Lung (tissue), 12 donors: ENCODE results near the gene MLX. TPM values are rescaled to one million over a fixed set of nuclear protein-coding genes. Genes with fewer than 3 reads are reported as not detected.

Experiments used
- ATAC-seq: fragments of 200-7000 bp; cut with Tn5 transposase; one replicate; pipeline ENCODE4 v1.9.1; 2020; ENCODE audit warnings: moderate number of reproducible peaks; ENCODE audit not compliant: insufficient read depth, low FRiP score
- DNase-seq, 3 donors: peaks; one replicate each; pipeline ENCODE4 v3.0.0-alpha.2; 2013 to 2017
- H3K27ac ChIP-seq, 2 donors: one replicate each; pipeline ENCODE4 v1.5.1; 2013; ENCODE audit warnings: mild to moderate bottlenecking in 2 of 2, moderate library complexity in 2 of 2, control low read depth in 1 of 2, inconsistent platforms in 1 of 2, low read depth in 1 of 2, low read length in 1 of 2
- H3K27me3 ChIP-seq, 3 donors: one replicate each; pipeline ENCODE4 v1.5.1; 2013; ENCODE audit warnings: low read length in 2 of 3; ENCODE audit not compliant: control insufficient read depth in 3 of 3, insufficient read depth in 3 of 3
- H3K36me3 ChIP-seq, 4 donors: one replicate each; pipeline ENCODE4 v1.5.1; 2013; ENCODE audit warnings: low read length in 4 of 4, mild to moderate bottlenecking in 1 of 4, moderate library complexity in 1 of 4; ENCODE audit not compliant: control insufficient read depth in 4 of 4, insufficient read depth in 4 of 4
- H3K4me1 ChIP-seq, 5 donors: one replicate each; pipeline ENCODE4 v1.5.1; 2013; ENCODE audit warnings: low read length in 5 of 5, mild to moderate bottlenecking in 2 of 5, moderate library complexity in 1 of 5; ENCODE audit not compliant: control insufficient read depth in 5 of 5, insufficient read depth in 5 of 5
- H3K4me3 ChIP-seq: one replicate; pipeline ENCODE4 v1.5.1; 2013; ENCODE audit warnings: mild to moderate bottlenecking, control low read depth, moderate library complexity
- H3K9ac ChIP-seq, 2 donors: one replicate each; pipeline ENCODE4 v1.5.1; 2013; ENCODE audit warnings: low read length in 2 of 2, control low read depth in 1 of 2; ENCODE audit not compliant: insufficient read depth in 1 of 2
- H3K9me3 ChIP-seq, 4 donors: one replicate each; pipeline ENCODE4 v1.5.1; 2013; ENCODE audit warnings: low read length in 3 of 4, mild to moderate bottlenecking in 1 of 4, moderate library complexity in 1 of 4; ENCODE audit not compliant: control insufficient read depth in 4 of 4, insufficient read depth in 3 of 4
- WGBS, 2 donors: extraction: QIAGEN DNeasy Blood & Tissue Kit; methylation state at CpG; one replicate each; pipeline ENCODE4 v1.1.7; 2013; 5-methylcytosine and 5-hydroxymethylcytosine counted together
- polyA plus RNA-seq, 2 donors: library from polyadenylated mRNA; stranded (reverse); fragments of 200-250 nt; gene quantifications; one replicate each; pipeline ENCODE4 v1.2.1, GENCODE V29; 2013
- total RNA-seq, 2 donors: library from RNA; depleted of rRNA in 1 of 2; stranded (reverse); fragments of >200 nt in 1 of 2; gene quantifications; one replicate each; pipeline ENCODE4 v1.2.1, GENCODE V29; 2014 to 2021
- TF ChIP-seq, protein P1 (sequence below): IDR thresholded peaks from 2 replicates; pipeline ENCODE4 v1.5.1; 2012; ENCODE audit warnings: mild to moderate bottlenecking; ENCODE audit errors: control extremely low read depth, extremely low read depth
- donor health status: control.
- donor health status: control.
- donor health status: Bipolar disorder and iron deficiency.
- donor health status: healthy.
- donor health status: DM: yes; HTN: yes; CAD: no.

The MLX gene
- total and polyA plus RNA-seq, 4 donors = 31.9 to 71.6 (median 65.7) TPM

DNA sequence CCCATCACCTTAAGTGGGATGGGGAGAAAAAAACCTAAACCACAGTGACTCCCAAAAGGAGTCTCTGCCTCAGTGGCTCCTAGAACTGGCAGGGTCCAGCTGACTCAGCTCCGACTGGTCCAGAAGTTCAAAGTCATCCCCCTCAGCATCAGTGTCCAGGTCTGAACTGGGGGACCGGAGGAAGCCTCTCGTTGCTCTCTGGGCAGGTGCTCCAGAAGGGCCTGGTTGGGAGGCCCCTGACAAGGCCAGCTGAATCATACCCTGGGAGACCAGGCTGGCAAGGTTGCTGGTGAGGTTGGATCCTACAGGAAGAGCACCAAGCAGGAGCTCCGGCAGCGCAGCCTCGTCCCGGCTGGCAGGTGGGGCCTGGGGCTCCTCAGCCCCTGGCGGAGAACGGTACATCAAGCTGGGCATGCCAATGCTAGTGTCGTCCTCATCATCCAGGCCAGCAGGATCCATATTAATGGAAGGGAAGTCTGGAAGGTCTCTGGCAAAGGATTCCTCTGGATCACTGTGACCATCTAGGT is 14.9 kb downstream of the MLX start:
- TF ChIP-seq, protein P1, sequence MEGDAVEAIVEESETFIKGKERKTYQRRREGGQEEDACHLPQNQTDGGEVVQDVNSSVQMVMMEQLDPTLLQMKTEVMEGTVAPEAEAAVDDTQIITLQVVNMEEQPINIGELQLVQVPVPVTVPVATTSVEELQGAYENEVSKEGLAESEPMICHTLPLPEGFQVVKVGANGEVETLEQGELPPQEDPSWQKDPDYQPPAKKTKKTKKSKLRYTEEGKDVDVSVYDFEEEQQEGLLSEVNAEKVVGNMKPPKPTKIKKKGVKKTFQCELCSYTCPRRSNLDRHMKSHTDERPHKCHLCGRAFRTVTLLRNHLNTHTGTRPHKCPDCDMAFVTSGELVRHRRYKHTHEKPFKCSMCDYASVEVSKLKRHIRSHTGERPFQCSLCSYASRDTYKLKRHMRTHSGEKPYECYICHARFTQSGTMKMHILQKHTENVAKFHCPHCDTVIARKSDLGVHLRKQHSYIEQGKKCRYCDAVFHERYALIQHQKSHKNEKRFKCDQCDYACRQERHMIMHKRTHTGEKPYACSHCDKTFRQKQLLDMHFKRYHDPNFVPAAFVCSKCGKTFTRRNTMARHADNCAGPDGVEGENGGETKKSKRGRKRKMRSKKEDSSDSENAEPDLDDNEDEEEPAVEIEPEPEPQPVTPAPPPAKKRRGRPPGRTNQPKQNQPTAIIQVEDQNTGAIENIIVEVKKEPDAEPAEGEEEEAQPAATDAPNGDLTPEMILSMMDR = no peak
- no peak overlapping the region for H3K9ac ChIP-seq
- DNase-seq (no peak), ATAC-seq (no peak)
- no peak overlapping the region for H3K27ac ChIP-seq
- peaks cover 0 to 13% (median 9%) of the 10 kb centered on the region in 5 donors for H3K4me1 ChIP-seq
- no peaks in the 10 kb centered on the region for H3K27me3 ChIP-seq
- no peak overlapping the region for H3K4me3 ChIP-seq
- peaks cover 33 to 49% (median 43%) of the 10 kb centered on the region in 4 donors for H3K36me3 ChIP-seq
- WGBS, 2 donors = 92 to 93% methylated on average over 10 of the region's 10 CpGs
- no peaks in the 10 kb centered on the region for H3K9me3 ChIP-seq

DNA sequence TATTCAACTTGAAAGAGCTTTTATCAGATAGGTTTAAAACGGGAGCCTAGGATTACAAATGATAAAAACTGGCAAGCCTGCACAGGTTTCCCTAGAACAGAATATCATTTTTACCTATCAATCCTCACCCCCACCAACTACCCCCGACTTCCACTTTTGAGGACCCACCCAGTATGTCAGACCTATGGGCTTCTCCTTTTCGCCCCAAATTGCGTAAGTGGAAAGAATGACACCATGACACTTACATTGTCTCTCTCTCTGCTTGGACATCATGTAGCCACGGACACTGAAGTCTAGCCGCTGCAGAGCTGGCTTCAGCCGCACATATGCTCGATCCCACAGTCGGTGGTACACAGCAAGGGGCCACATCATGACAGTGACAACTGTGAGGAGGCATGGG is 18.0 kb downstream of the MLX start:
- Histone ChIP-seq H3K27ac (peak overlapping the region in 1 of 2 donors; percentile 64), H3K4me3 (no peak overlapping the region), H3K27me3 (no peaks in the 10 kb centered on the region), H3K4me1 (peaks cover 0 to 5% (median 0%) of the 10 kb centered on the region in 5 donors), H3K9me3 (no peaks in the 10 kb centered on the region), H3K36me3 (peaks cover 40 to 58% (median 49%) of the 10 kb centered on the region in 4 donors), H3K9ac (no peak overlapping the region)
- ATAC-seq (no peak), DNase-seq (no peak)
- TF ChIP-seq, protein P1 = no peak
- WGBS, 2 donors = 59 to 71% methylated on average over 9 of the region's 9 CpGs

DNA sequence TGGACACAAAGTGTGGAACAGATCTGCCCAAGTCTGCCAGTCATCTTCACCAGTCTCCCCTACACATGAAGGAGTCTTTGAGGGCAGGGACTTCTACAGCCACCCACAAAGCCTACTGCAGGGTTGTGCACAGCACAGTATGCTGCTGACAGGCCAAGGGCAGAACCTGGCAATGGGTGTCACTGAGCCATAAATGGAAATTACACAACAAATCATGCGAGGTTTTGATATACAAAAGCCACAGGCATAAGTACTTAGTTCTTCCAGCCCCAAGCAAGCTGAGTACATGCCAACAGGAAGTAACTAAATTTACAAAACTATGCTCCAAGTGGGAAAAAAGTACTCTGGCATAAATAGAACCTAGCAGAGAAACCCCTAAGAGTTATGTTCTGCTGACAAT is 18.5 kb downstream of the MLX start:
- H3K27me3 ChIP-seq = no peaks in the 10 kb centered on the region
- H3K9me3 ChIP-seq = no peaks in the 10 kb centered on the region
- H3K4me3 ChIP-seq = no peak overlapping the region
- ATAC-seq (peak; percentile 27), DNase-seq (no peak)
- H3K4me1 ChIP-seq = peaks cover 0 to 5% (median 0%) of the 10 kb centered on the region in 5 donors
- peak overlapping the region in 1 of 2 donors; percentile 64 for H3K27ac ChIP-seq
- WGBS, 2 donors = 15% methylated on average over 1 of the region's 1 CpG
- H3K9ac ChIP-seq = no peak overlapping the region
- H3K36me3 ChIP-seq = peaks cover 36 to 57% (median 45%) of the 10 kb centered on the region in 4 donors
- TF ChIP-seq, protein P1 = no peak
